ENCODE results near the gene AMPH.

GRCh38 chr7:38385682-38386081, 245.5 kb downstream of the AMPH start:
- TF ChIP-seq CTCF (conservative IDR thresholded peaks at IDR 0.05) (no peak), EZH2 (IDR thresholded peaks at IDR 0.05; ENCODE audit: low read depth) (no peak)
